ENCODE results near the gene ZNF735. TPM values are rescaled to one million over a fixed set of nuclear protein-coding genes. Genes with fewer than 3 reads are reported as not detected.

ZNF735 gene
- total RNA-seq, 2 experiments from 2014 or later = not detected

GRCh38 chr7:64183126-64183742 is 23.8 kb upstream of the ZNF735 start:
- intact Hi-C loops (cut with DNase I, micrococcal nuclease) = loop anchor here (1.0 to 2.0 kb wide), 2 partner anchors 436 kb away; no protein-coding TSS in a partner anchor
- no peak overlapping the region for H3K4me3 Mint-ChIP-seq
- ATAC-seq (ENCODE audit: poor library complexity) (no peak), DNase-seq (peak in 12 of 14 experiments; percentile 21 to 65 (median 30))
- ChIA-PET CTCF (interaction anchor here (1.0 to 1.1 kb wide), 2 partner anchors 436 to 441 kb away, joined by 3 read pairs; no protein-coding TSS in a partner anchor), POLR2A (no interaction called here)
- H3K4me3 ChIP-seq (ENCODE audit: low read length) = no peak overlapping the region
- H3K27me3 ChIP-seq (ENCODE audit: control insufficient read depth in 1 of 2, insufficient read depth in 2 of 2, low read length in 2 of 2) = peaks cover 0 to 4% of the 10 kb centered on the region in 2 experiments
- TF ChIP-seq CTCF (IDR thresholded peaks at IDR 0.05) = peak; percentile 61
- peaks cover 0 to 55% of the 10 kb centered on the region in 2 experiments for H3K9me3 ChIP-seq (ENCODE audit: control insufficient read depth in 1 of 2, insufficient read depth in 1 of 2, low read length in 2 of 2)
- H3K36me3 Mint-ChIP-seq (ENCODE audit: low read depth) = no peaks in the 10 kb centered on the region
- H3K27me3 Mint-ChIP-seq = peaks cover 14% of the 10 kb centered on the region
- H3K9me3 Mint-ChIP-seq = peaks cover 10% of the 10 kb centered on the region
- H3K4me1 ChIP-seq (ENCODE audit: insufficient read depth, low read length) = peaks cover 7% of the 10 kb centered on the region
- no peak overlapping the region for H3K27ac ChIP-seq (ENCODE audit: low read depth in 1 of 2, low read length in 2 of 2)
- no peaks in the 10 kb centered on the region for H3K36me3 ChIP-seq (ENCODE audit: insufficient read depth, low read length)
- no peaks in the 10 kb centered on the region for H3K4me1 Mint-ChIP-seq (ENCODE audit: low read depth)
- H3K27ac Mint-ChIP-seq = no peak overlapping the region

GRCh38 chr7:64183827-64184372 is 23.1 kb upstream of the ZNF735 start:
- H3K4me3 ChIP-seq (ENCODE audit: low read length) = no peak overlapping the region
- ChIA-PET CTCF (interaction anchor here (1.0 to 1.1 kb wide), 2 partner anchors 435 to 440 kb away, joined by 3 read pairs; no protein-coding TSS in a partner anchor), POLR2A (no interaction called here)
- no peaks in the 10 kb centered on the region for H3K36me3 ChIP-seq (ENCODE audit: insufficient read depth, low read length)
- H3K27me3 ChIP-seq (ENCODE audit: control insufficient read depth in 1 of 2, insufficient read depth in 2 of 2, low read length in 2 of 2) = peaks cover 0 to 4% of the 10 kb centered on the region in 2 experiments
- ATAC-seq (ENCODE audit: poor library complexity) (no peak), DNase-seq (peak in 1 of 14 experiments; percentile 2)
- Mint-ChIP-seq H3K27ac (no peak overlapping the region), H3K4me1 (ENCODE audit: low read depth) (no peaks in the 10 kb centered on the region), H3K36me3 (ENCODE audit: low read depth) (no peaks in the 10 kb centered on the region), H3K27me3 (peaks cover 14% of the 10 kb centered on the region), H3K4me3 (no peak overlapping the region), H3K9me3 (peaks cover 13% of the 10 kb centered on the region)
- peaks cover 0 to 51% of the 10 kb centered on the region in 2 experiments for H3K9me3 ChIP-seq (ENCODE audit: control insufficient read depth in 1 of 2, insufficient read depth in 1 of 2, low read length in 2 of 2)
- no peak overlapping the region for H3K27ac ChIP-seq (ENCODE audit: low read depth in 1 of 2, low read length in 2 of 2)
- no peak for TF ChIP-seq CTCF (IDR thresholded peaks at IDR 0.05)
- H3K4me1 ChIP-seq (ENCODE audit: insufficient read depth, low read length) = peaks cover 7% of the 10 kb centered on the region
- intact Hi-C loops (cut with DNase I, micrococcal nuclease) = loop anchor here (1.0 to 2.0 kb wide), 2 partner anchors 435 kb away; no protein-coding TSS in a partner anchor

GRCh38 chr7:64184376-64184775 is 22.6 kb upstream of the ZNF735 start:
- H3K4me1 ChIP-seq (ENCODE audit: insufficient read depth, low read length) = peaks cover 7% of the 10 kb centered on the region
- H3K9me3 ChIP-seq (ENCODE audit: control insufficient read depth in 1 of 2, insufficient read depth in 1 of 2, low read length in 2 of 2) = peaks cover 0 to 50% of the 10 kb centered on the region in 2 experiments
- Mint-ChIP-seq H3K36me3 (ENCODE audit: low read depth) (no peaks in the 10 kb centered on the region), H3K4me1 (ENCODE audit: low read depth) (no peaks in the 10 kb centered on the region), H3K27ac (no peak overlapping the region), H3K4me3 (no peak overlapping the region), H3K9me3 (peaks cover 14% of the 10 kb centered on the region), H3K27me3 (peaks cover 14% of the 10 kb centered on the region)
- no peak for TF ChIP-seq CTCF (IDR thresholded peaks at IDR 0.05)
- ATAC-seq (ENCODE audit: poor library complexity) (no peak), DNase-seq (peak in 1 of 14 experiments; percentile 4)
- H3K27me3 ChIP-seq (ENCODE audit: control insufficient read depth in 1 of 2, insufficient read depth in 2 of 2, low read length in 2 of 2) = peaks cover 0 to 4% of the 10 kb centered on the region in 2 experiments
- intact Hi-C loops (cut with DNase I, micrococcal nuclease) = no loop called here
- ChIA-PET CTCF (no interaction called here), POLR2A (no interaction called here)
- H3K36me3 ChIP-seq (ENCODE audit: insufficient read depth, low read length) = no peaks in the 10 kb centered on the region
- H3K27ac ChIP-seq (ENCODE audit: low read depth in 1 of 2, low read length in 2 of 2) = no peak overlapping the region
- H3K4me3 ChIP-seq (ENCODE audit: low read length) = no peak overlapping the region
